GM12801 (cell line): Measurements from ENCODE around the gene CRBN.

ENCODE experiments used
- CTCF ChIP-seq: IDR thresholded peaks from one replicate; pipeline ENCODE4 v1.5.1; 2011; ENCODE audit warnings: control low read depth; ENCODE audit not compliant: insufficient read length; ENCODE audit errors: extremely low read depth

Gene CRBN

GRCh38 chr3:3179407-3180094 is at the start of gene CRBN:
CRBN (minus strand) TSS chr3:3179691; CDS start chr3:3179687, 4 bp downstream.
- no peak for TF ChIP-seq CTCF

GRCh38 chr3:3227640-3228039 is 48.1 kb upstream of the CRBN start:
- TF ChIP-seq CTCF = no peak

GRCh38 chr3:3221528-3221927 is 42.0 kb upstream of the CRBN start:
- no peak for TF ChIP-seq CTCF

- TF ChIP-seq CTCF = no peak
These were observed 36.9 kb upstream of the CRBN start for GRCh38 chr3:3216401-3216800.

- TF ChIP-seq CTCF = no peak
These were observed 33.4 kb upstream of the CRBN start for GRCh38 chr3:3212781-3213440.

- TF ChIP-seq CTCF = no peak
These were observed 30.2 kb upstream of the CRBN start for GRCh38 chr3:3209714-3210113.

- no peak for TF ChIP-seq CTCF
These were observed 29.6 kb upstream of the CRBN start for GRCh38 chr3:3209057-3209456.
